ENCODE measurements around the gene BSX.

BSX gene

DNA sequence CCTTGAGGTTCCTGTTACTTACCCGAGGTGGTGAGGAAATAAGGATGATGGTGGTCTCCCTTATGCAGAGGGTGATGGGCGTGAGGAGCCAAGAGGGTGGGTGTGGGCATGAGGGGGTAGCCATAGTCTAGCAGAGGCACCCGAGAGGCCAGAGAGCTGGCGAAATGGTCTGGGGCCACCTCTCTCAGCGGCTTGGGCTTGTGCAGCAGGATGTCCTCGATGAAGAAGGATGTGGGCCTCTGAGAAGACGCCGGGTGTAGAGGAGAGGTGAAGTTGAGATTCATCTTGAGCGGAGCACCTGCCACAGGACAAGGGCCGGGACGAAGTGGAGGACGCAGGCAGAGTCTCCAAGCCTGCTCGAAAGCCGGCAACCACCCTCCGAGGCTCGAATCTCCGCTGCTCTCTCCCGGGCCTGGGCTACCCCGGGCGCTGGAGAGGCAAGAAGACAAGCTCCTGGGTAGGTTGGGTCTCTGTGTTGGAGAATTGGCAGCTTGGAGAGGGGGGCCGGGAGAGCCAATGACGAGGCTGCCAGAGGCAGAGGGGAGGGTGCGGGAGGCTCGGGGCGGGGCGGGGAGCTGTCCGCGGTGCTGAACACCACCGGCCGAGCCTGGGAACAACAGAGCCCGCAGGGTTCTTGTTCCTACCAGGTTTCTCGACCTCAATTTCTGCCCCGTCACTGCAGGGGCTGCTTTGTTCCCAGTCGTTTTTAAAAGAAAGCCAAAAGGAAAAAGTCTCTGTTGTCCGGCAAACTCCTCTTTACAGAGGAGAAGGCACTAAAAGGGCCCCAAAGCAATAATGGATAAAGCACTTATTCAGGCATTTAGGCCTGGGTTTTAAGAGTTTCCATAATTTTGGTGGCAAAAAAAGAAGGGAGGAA lies at the start of gene BSX:
BSX (minus strand) TSS at position 447 of the 877 bp plus-strand sequence; CDS start at position 284, 163 bp downstream.
- peak; percentile 56 for DNase-seq

DNA sequence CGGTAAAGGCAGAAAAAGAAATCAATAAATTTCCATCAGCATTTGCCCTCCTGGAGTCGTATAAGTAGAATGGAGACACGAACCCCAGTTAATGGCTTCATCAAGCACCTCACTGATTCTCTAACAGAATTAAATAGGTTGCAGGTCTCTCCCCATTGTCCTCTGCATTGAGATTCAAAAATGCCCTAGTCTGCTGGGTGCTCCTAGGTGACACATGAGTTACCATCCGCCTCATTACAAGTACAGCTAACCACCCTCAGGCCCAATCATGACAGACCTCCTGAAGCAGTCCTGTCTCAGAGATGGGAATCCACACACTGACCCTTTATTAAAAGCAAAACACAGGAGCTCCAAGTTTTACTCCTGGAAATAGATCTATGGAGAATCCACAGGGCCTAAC lies 48.9 kb upstream of the BSX start:
- no peak for DNase-seq

DNA sequence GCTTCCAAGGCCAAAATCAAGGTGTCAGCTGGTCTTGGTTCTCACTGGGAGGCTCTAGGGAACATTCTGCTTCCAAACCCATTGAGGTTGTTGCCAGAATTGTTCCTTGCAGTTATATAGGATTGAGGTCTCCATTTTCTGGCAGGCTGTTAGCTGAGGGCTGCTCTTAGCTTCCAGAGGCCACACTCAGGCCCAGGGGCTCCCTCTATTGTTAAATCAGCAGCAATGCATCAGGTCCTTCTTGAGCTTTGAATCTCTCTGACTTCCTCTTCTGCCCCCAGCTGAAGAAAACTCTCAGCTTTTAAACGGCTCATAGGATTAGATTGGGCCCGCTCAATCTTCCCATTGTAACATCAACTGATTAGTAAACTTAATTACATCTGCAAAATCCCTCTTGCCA lies 39.3 kb upstream of the BSX start:
- peak; percentile 38 for DNase-seq

DNA sequence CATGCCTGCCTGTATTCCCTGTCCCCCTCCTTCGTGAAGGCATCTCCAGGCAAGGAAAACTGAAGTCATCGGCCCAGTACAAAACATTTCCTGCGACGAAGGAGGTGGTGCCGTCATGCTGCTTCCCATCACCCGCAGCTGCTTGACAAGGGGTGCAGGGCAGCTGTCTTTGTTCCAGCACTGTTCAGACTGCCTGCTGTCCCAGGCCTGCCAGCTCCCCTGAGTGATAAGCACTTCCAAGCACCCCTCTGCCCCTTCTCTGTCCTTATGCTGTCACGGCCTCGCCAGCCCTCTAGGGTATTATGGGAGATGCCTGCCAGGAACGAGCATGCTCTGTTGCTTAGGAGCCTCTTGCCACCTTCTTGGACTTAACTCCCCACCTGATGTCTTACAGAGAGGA lies 37.1 kb upstream of the BSX start:
- no peak for DNase-seq

DNA sequence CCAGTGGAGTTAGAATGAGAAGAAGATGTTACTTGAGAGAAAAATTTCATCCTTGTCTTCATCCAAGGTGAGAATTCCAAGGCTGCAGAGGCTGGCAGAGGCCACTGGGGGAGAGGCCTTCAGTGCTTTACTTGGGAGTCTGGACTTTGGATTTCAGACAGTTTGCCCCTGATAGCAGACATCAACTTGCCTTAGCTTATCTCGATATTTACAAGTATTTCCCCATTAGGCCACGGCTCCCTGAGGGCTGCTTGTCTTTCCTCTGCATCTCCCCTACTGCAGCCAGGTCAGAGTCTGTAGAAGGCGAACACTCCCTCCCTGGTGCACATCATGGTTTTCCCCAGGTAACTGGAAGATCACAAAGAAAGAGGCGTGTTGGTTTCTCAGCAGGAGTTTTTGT lies 29.9 kb upstream of the BSX start:
- no peak for DNase-seq

DNA sequence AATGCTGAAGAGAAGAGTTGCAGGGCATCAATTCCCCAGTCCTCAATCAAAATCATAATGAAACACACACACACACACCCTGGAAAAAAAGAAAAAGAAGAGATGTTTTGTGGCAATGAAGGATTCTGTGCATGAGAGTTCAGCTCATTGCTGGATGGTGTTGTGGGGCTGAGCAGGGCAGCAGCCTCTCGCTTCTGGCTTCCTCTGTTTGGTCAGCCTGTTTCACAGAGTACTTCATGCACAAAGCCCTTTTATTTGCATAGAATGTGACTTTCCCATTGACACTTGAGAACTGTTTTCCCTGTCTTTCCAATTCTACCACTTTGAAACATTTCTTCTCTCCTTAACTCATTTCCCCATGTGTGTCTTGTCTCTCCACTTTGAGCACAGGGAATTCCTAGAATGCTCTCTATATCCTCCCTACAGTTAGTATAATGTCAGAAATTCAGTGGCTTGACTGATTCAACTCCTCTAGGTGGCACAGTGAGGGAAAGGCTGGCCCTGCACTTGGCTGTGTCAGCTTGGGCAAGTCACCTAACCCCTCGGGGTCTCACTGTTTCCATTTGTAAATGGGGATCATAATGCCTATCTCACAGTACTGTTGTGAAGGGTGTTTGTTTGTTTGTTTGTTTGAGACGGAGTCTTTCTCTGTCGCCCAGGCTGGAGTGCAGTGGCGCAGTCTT lies 25.4 kb upstream of the BSX start:
- DNase-seq: no peak

DNA sequence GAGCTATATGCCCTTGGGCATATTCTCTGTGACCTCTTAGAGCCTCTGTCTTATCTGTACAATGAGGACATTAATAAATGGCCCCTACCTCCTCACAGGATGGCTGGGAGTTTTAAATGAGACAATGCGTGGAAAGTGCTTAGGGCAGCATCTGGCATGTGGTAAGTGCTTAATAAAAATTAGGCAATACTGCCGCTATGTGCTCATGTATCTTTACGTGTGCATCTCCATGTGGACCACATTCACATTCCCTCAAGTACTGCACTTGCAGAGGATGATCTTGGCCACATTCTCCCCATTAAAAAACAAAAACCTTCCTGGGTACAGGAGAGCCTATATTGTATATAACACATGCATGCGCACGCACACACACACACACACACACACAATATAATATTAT lies 19.1 kb upstream of the BSX start:
- DNase-seq: no peak

DNA sequence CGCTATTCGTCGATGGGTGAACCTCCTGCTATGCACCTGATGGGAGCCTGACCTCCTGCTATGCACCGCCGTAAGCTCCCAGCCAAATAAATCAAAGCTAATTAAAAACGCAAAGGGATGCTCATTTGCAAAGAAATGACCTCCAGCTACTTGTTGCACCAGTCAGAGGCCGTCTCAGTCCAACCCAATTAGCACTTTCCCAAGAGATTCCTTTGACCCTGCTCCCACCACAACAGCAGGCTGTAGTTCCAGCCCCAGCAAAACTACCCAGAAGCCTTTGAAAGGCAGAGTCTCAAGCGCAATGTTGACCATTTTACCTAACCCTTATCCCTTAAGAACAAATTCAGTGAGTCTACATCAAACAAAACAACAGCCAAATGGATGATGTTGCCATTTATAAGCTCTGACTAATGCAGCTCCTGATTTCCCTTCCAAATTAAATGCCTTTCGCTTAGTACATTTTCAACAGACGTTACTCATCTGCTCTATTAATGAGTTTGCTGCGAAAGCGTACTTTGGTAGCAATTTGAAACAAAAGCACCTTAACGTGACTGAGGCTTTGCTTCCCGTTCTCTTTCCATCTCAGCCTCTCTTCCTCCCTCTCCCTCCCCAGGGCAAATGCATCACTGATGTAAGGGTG lies 17.2 kb upstream of the BSX start:
- no peak for DNase-seq

DNA sequence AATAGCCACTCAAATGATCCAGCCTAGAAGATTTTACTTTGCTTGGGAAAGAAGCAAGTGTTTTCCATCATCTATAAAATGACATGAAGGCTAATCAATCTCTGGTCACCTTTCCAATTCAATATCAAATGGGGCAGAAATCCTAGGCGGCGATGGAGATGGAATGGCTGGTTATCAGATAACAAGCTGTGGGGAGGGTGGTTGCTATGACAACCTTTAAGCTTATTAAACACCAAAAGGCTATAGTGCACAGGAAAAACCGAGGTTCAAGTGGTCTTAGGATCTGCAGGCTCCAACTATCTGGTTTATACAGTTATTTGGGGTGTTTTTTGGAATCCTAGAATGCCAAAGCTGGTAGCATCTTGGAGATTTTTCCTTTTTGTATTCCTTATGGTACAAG lies 13.9 kb upstream of the BSX start:
- no peak for DNase-seq

DNA sequence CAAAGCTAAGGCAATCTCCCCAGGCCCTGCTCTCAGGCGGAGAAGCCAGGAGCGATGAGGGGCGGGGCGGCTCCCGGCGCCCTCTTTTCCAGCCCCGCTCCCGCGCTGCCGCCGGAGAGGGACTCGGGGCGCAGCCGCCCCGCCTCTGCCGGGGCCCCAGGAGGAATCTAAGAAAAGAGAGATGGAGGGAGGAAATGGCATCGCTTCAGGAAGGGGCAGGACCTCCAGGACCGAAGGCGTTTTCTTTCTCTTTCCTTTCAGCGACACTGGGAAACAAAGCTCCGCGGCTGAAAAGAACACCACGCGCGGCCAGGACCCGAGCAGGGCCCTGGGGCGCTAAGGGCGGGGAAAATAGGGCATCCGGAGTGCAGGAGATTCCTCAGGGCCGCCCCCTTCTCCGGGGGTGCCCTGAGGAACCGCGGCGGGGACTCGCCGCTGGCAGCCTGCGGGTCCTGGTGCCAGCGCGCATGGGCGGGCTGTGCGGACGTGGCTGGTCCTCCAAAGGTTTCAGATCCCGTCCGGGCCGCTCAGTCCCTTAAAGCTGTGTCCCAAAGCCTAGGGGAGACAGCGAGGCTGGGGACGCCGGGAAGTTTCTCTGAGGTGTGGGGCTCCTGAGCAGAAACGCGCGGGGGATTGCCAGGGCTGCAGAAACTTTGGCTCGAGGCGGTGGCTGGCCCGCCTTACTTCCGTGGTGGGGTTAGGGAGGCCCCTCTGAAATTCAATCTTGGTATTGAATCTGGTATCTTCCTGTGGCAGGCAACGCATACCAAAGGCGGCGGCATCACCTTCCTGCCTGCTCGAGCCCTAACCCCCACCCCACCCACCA lies 2.8 kb upstream of the BSX start:
- no peak for DNase-seq

DNA sequence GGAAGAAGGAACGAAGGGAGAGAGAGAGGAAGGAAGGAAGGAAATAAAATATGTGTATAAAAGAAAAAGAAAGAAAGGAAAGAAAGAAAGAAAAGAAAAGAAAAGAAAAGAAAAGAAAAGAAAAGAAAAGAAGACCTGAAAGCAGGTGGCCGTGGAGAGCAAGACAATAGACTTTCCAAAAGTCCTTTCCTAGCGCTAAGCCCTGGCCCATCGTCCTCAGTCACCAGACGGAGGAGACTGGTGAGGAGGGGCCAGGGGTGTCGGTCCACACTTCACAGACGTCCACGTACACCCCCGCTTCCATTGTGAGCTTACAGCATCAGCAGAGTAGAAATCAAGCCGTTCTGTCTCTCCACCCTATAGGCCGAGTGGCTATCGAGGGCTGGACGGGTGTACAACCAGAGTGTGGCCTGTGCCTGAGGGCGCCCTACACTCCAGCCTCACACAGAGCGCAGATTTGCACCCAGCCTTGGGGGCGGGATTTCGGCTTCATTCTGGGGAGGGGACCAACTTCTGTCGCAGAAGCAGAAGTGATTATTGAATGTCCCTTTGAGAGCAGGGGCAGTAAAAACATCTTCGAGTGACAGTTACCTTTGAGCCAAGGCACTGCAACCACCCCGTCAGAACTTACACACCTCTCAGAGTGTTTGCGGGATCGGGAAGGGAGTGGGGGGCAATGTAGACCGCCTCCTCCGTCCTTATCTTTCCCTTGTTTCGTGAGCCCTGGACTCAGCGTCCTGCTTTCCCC lies 2.0 kb upstream of the BSX start:
- DNase-seq: no peak

DNA sequence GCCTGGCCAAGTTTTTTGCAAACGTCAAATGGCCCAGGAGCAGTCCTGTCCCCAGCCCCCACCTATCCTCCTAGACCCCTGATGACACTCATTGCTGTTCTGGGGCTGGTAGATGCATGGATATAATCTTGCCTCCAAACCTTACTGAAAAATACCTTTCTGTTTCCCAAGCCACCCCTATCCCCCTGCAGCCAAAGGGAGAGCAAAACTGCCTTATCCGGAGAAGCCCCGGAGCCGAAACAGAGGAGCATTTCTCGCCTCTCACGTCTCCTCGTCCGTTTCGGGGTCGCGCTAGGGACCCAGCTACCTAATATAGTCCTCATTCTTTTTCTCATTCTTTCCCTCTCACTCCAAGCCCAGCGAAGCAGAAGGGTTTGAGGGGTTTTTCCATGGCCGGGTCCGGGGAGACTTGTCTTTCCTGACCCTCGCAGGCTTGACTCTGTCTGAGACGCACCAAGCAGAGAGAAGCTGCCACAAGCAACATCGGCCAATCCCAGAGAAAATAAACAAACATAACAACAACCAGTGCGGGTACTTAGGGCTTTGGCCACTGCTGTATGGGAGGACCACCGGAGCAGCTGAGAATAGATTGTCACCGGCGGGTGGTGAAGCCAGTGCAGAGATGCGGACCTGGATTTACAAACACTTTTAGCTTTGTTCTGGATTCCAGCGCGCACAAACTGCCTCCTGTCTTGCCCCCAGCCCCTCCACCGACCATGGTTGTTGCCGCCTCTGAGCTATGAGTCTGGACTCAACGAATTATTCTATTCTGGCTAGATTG lies 1.6 kb downstream of the BSX start:
- DNase-seq: no peak

DNA sequence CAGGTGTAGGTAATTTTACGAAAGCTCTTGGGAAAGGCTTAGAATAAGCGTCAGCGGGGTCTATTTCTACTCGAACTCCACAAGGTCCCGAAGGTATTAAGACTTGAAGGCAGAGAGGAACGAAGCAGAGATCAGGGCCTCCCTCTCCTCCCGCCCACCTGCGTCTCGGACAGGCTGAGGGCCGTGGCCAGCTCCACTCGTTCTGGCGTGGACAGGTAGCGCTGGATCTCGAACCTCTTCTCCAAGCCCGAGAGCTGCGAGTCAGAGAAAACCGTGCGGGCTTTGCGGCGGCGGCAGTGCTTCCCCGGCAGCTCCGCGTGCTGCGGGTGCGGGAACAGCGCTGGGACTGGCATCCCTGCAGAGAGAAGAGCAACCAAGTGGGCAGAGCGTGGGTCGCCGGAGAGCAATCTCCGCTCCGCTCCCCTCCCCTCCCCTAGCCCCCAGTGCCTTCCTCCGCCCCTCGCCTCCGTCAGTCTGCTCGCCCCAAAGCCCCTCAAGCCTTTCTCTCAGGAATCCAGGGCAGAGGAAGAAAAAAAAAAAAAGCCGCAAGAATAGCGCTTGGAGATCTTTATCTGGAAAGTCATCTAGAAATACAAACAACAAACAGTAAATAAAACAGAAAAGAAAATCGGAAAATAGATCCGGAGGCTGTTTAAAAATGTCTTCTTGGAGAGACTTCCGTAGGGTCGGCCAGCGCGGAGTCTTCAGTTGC lies 2.4 kb downstream of the BSX start:
- no peak for DNase-seq

DNA sequence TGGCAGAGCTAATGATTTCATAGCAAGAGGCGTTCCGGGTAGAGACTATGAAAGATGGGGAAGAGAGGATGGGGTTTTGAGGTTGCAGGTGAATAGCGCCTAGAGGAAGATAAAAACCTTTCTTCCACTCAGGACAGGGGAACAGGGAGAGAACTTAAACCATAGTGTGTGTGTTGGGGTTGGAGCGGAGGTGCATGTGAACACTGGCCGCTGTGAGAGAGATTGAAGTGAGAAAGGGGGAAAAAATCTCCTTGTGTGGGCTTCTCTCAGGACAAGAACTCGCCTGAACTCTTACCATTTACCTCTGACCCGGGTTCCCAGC lies 3.4 kb downstream of the BSX start:
- no peak for DNase-seq

DNA sequence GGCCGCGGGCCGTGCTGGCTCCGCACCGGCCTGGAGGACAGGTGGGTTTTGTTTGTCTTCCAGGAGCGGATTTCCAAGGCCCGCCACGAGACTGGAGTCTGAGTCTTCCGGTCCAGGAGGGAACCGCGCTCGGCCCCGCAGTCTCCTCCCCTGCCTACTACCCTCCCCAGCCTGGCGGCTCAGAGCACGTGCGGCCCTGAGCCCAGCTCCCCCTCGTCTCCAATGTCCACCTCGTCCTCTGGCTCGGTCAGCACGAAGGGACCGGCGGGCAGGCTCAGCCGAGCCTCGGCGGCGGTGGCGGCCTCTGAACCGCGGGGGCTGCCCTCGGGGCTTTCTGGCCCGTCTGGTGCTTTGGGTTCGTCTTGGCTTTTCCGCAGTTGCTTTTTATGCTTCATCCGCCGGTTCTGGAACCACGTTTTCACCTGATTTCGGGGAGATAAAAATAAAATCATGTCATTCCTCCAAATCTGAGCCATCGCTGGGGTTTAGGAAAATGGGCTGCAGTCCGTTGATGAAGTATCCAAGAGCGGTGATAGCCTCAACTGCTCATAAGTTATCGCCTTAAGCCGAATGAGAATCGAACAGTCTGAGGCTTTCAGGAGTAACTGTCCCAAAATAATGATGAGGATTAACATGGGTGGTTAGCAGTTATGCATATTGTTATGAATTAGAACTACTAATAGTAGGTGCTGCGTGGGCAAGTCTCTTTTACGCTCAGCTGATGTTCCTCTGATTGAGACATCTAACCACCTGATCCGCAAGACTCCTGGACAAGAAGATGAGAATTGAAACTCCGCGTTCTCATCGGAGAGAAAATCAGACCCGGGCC lies 4.0 kb downstream of the BSX start:
- DNase-seq: no peak

DNA sequence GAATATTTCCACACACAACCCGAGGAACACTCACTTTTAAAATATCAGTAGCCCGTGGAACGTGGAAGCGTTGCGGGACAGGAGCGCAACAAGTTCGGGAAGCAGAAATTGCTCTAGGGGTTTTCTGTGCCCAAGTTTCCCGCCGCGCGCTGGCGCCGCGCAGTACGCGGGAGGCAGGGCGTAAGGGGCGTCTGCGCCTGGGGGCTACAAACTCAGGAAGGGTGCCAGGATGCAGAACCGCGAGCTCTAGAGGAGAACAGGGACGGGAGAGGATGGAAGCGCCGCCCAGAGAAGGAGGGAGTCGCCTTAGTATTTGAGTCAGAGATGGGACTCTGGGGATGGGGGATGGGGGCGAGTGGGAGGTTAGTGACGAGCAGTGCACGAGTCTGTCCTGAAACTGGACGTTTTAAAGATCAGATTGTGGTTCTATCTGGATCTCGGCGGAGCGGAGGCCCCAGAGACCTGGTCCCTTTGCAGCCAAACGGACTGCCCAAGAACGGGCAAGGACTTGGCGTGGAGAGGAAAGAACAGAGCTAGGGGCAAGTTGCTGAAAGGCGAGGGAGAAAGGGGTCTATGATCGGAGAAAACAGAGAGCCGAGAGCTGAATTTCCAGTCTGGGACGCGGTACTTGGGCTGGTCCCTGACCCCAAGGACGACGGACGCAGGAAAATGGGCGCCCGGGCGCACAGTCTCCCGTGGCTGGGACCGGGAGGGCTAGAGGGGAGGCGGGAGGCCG lies 4.7 kb downstream of the BSX start:
- DNase-seq: no peak

DNA sequence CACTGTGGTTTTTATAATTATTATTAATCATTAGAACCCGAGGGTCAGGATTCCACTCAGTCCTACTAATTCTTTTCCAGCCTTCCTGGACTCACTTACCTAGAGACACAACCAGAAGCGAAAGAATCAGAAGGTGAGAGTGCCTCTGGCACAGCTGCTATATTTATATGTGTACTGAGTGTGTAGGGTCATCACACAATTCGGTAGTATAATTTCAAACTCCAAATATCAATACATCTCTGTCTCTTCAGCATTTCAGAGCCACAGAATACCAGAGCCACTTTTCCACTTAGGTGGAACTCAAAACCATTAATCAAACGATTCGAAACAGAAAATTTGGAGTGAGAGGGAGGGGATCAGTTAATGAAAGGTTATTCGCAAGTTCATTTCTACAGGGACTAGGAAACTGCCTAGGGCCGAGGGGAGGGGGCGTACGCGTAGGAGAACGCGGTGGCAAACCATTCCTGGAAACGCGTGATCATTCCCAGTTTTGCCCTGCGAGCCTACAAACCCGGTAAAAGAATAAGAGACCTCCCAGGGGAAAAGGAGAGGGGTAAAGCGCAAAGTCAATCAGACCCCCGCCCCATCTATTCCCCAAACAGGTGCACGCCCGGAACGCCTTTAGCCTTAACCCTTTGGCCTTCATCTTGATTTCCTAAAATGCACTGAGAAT lies 5.4 kb downstream of the BSX start:
- DNase-seq: no peak

DNA sequence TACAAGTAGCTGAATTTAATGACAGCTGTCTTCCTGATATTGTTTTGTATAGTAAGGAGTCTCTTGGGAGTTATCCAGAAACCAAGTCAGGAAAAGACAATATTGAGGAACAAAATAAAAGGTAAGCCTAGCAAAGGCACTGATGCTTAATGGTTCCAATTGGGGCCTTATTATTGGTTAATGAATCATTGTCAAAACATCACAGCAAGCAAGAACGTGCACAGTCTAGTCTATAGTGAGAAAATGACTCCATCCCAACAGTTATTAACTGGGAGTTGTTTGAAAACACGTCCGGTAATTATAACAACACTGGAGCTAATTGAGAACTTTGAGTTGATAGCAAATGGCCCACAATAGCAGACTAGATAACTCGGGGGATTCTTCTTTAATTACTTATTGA lies 17.7 kb downstream of the BSX start:
- no peak for DNase-seq

DNA sequence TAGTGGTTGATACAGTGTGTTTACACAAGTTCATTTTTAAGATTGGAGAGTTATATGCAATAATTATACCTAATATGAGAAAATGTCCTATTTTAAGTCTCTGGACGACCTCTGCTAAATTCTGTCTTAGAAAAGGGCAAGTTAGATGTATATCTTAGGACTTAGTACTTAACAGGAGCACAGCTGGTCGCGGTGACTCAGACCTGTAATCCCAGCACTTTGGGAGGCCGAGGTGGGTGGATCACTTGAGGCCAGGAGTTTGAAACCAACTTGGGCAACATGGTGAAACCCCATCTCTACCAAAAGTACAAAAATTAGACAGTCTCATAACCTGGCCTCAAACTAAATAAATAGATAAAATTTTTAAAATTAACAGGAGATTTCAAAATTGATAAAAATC lies 27.2 kb downstream of the BSX start:
- no peak for DNase-seq

Data from stimulated activated CD4-positive, alpha-beta T cell treated with anti-CD3 and anti-CD28 coated beads, Interleukin-1b, Interleukin-23, amount 100 ng/mL, for 48 hours (primary cell).